Measurements from ENCODE around the gene C10orf105.

The C10orf105 gene

DNA sequence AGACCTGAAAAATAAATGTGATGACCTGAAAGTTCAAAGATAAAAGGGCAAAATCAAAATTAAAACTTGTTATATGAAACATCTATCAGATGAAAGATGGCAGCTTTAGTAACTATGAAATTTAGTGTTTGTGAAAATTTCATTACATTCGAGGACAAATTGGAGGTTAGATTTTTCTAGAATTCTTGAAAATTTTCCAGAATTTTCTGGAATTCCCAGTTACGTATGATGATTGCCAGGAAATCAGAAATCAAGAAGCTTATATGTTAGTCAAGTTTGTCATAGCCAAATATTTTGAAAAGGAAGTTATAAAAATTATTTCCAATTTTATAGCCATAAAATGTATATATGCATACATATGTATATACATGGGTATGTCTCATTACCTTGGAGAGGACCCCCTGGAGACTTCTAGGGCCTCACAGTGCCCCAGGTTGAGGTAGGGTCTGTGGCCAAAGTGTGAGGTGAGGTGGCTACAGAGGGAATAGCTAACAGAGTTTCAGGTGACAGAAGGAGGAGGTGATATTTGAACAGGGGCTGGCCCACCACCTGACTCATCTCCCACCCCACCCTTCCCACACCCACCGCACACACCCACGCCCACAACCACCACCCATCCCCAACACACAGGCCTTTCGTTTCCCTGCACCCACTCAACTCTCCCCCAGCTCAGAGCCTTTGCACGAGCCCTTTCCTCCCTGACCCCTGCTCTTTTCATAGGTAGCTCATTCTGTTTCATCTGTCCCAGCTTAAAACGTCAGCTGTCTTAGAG lies 21.5 kb downstream of the C10orf105 start:
- no peak for DNase-seq

DNA sequence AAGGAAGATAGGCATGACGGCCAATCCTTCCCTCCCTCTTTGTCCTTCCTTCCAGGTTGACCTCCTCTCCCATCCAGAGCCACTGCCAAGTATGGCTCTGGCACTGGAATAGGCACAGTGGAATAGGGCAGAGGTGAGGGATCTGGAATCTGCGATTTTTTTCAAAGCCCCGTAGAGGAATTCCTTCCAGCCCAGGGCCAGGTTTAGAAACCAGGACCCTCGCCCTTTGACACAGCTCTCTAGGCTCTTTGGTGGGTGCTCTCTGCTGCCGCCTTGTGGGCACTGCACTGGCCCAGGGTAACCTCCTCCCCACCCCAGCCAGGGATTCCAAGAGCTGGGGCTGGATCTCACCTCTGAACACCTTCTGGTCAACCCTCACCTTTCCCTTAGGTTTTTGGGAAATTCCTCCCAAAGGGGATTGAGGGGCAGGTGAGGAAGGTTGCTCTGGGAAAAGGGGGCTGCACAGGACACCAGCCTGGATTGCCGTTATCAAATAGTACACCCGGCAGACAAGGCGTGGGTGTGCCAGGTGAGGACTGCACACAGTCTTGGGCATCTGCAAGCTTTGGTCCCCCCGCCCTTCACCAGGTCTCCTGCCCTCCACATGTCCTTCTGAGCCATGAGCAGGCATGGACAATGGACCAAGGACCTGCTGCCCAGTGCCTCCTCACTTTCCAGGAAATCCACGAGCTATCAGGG lies 22.8 kb downstream of the C10orf105 start:
- peak; percentile 81 for DNase-seq

DNA sequence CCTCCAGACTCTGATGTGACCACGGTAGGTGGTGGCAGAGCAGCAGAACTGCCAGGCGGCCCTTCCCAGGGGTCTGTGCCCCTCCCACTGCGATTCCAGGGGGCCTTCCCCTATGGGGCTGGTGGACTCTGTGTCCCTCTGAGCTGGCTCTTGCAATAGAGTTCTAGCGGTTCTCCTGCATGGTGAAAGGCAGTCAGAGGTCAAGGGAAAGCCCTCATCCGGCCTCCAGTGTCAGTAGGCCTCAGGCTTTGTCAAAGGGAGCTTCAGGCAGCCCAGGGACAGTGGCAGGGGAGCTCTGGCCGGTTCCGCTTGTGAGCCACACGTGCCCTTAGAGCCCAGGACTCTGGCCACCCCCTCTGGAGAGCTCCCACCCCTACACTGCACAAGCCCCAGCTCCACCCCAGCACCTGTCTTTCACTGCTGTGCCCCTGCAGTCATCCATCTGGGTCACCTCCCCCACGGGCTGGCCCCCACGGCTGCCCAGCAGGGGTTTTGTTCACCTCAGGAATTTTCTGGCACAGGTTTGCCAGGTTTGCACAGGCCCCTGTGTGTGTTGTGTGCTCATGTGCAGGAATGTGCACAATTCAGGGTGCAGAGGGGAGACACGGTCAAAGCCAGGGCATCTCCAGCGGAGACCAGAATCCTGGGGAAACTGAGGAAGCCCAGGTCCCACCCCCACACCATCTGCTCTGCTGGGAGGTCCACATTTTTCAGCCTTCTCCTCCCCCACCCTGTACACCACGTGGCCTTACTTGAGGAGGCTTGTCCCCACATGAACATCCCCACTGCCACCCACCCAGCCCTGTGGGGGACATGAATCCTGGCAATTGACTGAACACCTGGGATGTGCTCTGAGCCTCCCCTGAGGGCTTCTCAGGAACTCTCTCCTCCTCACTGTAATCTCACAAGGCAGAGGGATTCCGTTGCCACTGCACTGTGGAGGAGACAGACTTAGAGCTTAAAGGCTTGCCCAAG lies 23.8 kb downstream of the C10orf105 start:
- no peak for DNase-seq

DNA sequence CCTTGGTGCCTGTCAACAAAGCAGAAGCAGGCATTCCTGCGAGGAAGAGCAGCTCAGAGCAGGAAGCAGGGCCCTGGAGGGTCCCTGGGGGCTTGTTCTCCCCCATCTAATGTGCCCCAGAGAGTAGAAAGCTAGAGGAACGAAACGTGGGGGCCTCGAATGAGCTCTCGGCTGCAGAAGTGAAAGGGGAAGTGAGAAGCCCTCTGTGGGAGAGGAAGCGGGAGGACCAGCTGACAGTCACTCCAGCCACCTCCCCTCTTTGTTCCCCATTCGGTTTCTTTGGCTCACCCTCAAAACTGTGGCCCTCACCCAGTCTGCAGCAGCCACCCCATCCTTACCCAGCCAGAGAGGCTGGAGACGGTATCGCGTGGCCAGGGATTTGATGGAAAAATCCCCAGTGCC lies 25.0 kb downstream of the C10orf105 start:
- peak; percentile 81 for DNase-seq

DNA sequence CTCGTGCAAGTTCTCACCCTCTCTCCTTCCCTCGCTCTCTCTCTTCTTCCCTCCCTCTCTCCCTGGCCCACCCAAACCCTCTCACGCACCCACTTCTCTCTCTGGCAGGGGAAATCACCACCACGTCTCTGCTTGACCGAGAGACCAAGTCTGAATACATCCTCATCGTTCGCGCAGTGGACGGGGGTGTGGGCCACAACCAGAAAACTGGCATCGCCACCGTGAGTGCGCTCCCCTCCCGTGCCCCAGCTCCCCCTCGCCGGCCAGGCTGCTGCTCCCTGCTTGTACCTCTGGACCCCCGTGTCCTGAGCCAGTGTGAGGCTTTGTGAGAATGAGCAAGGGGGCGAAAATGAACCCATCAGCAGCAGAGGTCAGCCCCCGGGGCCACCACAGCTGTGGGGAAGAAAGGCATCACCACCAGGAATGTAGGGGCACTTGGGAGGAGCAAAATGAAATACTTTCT lies 25.5 kb downstream of the C10orf105 start:
- no peak for DNase-seq

DNA sequence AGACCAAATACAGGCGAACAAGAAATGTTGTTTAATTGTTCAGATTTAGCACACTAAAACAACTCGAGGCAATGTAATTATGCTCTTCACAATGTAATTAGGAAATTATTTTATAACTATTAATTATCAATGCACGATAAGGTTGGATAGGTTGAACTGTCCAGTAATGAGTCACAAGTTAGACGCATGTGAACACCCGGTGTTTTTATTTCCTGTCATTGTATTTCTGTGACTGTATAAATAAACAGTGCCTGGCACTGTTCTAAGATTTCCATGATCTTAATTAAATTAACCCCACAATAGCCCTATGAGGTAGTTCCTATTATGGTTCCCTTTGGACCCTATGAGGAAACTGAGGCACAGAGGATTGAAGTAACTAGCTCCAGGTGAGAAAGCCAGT lies 26.2 kb downstream of the C10orf105 start:
- no peak for DNase-seq

DNA sequence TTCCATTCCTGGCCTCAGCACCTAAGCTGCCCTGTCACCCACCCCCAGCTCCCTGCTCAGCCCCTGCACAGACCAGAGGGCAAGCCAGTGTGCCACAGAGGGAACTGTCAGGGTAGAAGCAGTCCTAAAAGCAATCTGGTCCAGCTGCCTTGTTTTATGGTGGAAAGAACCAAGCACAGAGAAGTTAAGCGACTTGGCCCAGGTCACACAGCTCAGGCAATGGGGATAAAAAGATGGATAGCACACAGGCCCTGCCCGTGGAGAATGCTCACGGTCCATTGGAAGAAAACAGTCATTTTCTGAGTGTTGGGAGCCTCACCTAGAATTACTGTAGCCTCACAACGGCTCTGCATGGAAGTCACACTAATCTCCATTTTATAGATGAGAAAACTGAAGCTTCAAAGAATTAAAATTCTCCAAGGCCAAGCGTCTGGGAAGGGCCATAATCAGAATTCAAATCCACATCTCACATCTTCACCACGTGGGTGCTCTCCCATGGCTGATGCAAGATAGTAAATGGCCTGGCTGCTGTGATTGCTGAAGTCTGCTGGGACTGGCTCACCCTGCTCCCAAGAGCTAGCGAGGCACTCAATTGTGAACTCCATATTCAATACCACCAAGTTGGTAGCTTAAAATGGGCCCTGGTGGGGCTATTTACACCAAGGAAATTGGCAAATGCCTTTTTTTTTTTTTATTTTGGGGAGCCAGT lies 26.8 kb downstream of the C10orf105 start:
- no peak for DNase-seq

DNA sequence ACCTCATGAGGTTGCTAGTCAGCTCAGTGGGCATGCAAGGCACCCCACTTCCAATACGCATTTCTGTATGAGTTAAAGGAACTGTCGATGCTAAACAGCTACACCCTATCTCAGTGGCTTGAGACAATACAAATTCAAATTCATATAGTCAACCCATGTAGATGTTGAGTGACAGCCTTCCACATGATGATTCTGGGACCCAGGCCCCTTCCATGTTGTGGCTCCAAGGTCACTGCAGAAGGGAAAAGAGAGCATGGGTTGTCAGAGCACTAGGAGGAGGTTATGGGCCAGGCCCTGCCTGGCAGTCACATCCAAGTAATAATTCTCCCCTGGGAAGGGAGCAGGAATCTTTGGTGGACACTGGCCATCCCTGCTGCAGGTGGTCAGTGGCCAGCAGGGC lies 28.2 kb downstream of the C10orf105 start:
- no peak for DNase-seq

DNA sequence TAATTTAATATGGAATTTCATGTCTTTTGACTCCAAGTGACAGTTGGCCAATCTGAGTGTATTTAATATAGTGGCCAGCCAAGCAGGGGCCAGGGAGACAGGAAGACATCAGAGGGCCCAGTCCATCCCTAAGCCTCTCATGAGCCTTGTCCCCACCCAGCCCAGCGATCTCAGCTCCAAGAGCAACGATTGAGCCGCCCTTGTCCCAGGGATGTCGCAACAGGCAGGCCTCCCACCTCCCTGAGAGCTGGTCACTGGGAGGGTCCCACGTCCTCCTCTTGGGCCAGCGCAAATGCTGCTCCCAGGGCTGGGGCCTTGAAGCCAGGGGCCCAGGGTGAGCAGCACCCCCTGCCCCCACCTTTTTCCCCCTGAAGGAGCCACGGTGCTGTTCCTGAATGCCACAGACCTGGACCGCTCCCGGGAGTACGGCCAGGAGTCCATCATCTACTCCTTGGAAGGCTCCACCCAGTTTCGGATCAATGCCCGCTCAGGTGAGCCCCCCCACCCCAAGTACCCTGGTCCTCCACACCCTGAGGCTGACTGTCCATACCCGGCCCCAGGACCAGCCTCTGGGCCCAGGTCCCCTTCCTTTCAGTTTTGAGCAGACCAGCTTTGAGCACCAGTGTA lies 29.4 kb downstream of the C10orf105 start:
- no peak for DNase-seq

DNA sequence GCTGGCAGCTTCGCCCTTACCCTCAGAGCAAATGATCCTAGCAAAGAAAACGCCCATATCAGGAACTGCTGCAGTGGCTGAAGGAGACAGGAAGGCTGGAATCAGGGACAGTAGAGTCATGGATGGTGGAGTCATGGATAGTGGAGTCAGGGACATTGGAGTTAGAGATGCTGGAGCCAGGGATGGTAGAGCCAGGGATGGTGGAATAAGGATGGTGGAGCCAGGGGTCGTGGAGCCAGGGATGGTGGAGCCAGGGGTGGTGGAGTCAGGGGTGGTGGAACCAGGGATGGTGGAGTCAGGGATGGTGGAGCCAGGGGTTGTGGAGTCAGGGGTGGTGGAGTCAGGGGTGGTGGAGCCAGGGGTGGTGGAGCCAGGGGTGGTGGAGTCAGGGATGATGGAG lies 31.3 kb downstream of the C10orf105 start:
- no peak for DNase-seq

DNA sequence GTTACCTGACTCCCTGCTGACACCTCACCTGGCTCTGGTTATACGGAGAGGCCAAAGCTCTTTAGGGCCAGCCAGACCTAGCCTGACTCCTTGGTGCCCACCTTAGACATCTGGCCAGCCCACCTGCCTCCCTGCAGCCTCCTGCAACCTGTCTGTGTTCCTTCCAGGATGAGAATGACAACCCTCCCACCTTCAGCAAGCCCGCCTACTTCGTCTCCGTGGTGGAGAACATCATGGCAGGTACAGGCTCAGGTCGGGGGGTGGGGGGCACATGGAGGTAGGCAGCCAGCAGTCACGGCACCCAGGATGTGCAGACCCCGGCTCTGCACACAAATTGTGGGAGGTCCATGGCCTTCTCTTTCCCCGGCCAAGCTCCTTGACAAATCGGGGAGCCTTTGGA lies 32.1 kb downstream of the C10orf105 start:
- DNase-seq, result no peak

DNA sequence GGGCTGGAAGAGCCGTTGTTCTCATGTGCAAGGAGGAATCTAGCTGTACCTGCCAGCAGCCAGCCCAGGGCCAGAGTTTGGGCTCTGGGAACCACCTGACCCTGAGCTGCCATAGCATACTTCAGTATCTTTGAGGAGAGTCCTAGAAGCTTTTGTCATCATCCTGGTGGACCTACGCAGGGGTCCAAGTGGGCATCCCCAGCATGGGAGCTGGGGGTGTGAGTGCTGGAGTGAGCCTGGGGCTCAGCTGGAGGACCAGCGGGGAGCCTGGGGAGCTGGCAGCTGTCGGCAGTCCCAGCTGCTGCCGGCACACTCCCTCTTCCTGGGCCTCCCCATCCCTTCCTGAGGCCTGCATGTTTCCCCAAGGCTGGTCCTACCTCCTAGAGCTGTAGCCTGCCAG lies 32.5 kb downstream of the C10orf105 start:
- no peak for DNase-seq

DNA sequence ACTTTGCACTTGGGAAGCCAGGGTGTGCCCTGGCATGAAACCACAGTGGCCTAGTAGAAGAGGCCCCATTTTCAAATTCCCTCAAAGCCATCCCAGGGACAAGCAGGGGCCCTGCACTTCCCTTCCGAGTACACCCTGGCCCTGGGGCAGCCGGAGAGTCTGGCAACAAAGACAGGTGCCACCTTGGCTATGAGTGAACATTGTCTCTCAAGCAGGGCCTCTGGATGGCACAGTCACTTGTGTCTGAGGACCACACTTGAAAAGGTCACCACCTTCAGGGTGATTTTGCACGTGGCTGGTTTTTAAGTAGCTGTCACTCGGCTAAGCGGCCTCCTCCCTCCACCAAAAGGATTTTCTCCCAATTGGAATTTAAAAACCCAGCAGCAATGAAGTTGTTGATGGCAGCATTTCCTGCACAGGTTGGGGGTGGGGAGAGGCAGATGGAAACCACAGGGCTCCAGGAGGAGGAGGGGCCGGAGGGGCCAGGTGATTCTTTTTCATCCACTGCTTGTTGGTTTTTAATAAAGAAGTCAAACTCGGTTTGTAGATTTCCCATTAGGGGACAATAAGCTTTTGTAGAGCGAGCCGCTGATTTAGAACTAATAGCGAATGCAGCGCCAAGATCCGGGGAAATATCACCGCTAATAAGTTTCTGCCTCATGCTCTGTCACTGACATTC lies 33.9 kb downstream of the C10orf105 start:
- DNase-seq, result no peak

DNA sequence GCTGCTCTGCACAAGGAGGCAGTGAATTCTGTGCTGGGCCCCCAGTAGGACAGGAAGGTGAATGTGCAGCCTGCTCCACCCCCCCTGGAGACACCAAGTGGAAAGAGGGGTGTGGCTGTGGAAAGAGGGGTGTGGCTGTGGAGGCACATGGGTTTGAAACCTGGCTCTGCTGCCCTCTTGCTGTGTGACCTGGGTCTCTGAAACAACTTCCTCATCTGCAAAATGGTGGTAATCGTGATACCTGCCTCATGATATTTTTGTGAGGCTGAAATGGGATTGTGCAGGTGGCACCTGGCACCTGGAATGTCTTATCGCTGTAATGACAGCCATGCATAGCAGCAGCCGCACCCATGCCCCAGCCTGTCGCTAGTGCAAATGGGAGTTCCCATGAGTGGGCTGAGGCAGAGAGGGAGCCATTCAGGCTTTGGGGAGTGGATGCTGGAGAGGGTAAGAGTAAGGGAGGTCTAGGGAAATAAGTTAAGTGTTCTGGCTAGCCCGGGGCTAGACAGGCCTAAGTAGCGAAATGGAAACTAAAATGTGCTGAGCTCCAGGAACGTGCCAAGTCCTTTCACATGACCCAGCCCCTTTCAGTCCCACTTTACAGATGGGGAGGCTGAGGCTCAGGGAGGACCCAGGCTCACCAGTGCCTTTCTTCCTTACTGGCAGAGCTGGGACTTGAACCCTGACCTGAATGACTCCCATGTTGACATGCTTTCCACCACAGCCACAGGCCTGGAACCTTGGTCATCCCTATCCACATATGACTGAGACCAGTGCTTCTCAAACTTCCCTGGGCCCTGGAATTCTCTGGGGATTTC lies 35.0 kb downstream of the C10orf105 start:
- DNase-seq, result peak; percentile 62

DNA sequence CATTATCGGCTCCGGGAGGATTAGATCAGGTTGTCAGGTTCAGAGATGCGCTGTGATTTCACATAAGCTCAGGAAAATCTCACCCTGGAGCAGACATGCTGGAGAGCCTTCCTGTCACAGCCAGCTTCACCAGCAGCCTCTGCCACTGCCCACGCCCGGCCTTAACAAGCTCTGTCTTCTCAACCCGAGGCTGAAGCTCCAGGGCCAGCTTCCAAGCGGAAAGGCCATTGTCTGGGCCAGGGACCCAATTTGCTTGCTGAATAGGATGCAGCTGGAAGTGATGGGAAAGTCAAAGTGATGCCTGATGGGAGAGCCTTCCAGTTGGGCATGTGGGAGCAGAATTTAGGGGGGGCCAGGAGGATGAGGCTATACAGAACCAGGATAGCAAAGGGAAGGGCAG lies 36.3 kb downstream of the C10orf105 start:
- DNase-seq, result no peak

DNA sequence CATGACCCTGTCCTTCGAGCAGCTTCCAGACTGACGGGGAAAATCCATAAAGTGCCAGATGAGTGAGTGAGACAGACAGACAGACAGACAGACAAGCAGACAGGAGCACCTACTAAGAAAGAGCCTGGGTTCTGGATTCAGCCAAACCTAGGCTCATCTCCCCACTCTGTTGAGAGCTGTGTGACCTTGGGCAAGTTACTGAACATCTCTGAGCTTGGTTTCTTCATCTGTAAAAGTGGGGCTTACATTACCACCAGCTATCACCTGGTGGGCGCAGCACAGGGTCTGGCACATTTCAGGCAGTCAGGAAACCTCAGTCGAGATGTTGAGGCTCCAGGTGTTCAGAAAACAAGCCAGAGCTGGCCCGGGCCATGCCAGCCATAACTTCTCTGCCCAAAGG lies 37.6 kb downstream of the C10orf105 start:
- no peak for DNase-seq

DNA sequence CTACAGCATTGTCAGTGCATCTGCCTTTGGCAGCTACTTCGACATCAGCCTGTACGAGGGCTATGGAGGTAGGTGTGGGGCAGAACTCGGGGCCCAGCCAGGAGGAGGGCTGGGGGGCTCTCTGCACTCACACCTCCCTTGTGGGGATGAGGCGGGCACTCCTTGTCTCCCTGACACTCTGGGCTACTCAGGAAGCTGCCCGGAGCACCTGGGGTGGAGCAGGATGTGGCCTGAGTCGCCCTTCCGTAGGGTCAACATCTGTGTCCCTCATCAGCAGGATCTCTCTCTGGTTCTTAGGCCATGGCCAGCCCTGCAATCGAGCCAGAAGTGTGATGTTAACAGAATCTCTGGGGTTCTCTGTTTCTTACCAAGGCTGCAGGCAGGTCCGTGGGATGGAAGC lies 40.2 kb downstream of the C10orf105 start:
- no peak for DNase-seq

DNA sequence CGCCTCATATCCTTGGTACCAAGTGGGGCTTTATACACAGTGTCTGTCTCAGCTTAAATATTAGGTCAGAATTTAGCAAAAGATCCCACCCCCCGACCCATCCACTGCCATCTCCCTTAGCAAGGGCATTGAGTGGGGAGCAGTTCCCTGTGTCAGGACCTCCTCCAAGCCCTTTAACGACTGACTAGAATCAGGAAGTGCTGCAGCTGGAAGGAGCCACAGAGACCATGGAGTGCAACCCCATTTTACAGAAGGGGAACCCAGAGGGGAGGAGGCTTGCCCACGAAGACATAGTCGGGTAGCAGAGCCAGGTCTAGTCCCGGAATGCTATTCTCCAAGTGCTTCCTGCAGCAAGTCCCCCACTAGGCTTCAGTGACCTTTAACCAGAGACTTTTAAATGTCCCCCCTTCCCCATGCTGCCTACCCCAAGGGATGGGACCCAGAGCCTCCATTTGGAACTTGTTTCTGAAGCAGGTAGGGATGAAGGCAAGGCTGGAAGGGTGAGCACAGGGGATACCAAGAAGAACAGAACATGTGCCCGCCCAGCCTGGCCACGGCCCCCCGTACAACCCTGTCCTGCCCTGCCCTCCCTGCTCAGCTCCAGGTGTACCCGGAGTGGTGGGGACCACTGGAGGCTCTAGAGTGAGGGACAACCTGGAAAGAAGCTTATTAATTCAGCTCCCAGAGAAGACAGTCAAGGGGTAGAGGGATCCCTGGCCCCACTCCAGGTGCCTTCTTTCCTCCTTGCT lies 41.3 kb downstream of the C10orf105 start:
- DNase-seq, result no peak

DNA sequence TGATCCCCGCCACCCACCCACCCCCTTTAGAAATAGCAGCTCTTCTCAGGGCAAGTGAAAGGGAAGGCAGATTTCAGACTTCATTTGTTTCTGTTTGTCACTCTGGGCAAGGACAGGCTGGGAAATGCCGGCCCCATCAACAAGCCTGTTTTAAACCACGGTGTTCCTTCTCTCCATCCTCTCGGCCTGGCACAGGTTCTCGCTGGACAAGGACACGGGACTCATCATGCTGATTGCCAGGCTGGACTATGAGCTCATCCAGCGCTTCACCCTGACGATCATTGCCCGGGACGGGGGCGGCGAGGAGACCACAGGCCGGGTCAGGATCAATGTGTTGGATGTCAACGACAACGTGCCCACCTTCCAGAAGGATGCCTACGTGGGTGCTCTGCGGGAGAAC lies 42.3 kb downstream of the C10orf105 start:
- no peak for DNase-seq

Data from hematopoietic multipotent progenitor cell treated with erythropoietin and hydrocortisone succinate and interleukin-3 and kit ligand, for 6 days (in vitro differentiated cells).